Measurements from ENCODE around the gene HDAC9.

Gene HDAC9

DNA sequence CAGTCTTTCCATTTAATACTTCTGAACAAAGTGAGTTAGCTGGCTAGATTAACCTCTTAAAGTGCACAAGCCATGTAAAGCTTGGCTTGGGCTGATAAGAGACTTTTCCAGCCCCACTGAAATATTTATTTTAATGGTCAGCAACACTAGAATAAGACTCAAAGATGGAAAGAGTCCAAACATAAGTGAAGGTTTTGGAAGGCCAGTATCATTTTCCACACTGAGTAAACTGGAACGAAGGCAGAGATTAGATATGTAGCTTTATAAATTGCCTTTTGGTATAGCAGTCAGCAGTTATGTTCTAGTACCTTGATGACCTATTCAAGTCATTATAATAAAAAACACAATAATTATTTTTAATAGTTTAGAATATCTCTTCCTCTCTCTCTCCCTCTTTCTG is 102.2 kb downstream of the HDAC9 start:
- Histone ChIP-seq H3K4me3 (ENCODE audit: low read depth in 1 of 2, low read length in 2 of 2) (no peak overlapping the region), H4K20me1 (ENCODE audit: insufficient read depth, low read length) (no peaks in the 10 kb centered on the region), H3K36me3 (ENCODE audit: insufficient read depth, low read length) (no peaks in the 10 kb centered on the region), H3K4me1 (ENCODE audit: insufficient read depth, low read length) (no peaks in the 10 kb centered on the region), H3K27me3 (ENCODE audit: insufficient read depth, low read length, poor library complexity) (no peaks in the 10 kb centered on the region), H2AFZ (ENCODE audit: low read depth, low read length) (no peak overlapping the region), H3K4me2 (ENCODE audit: insufficient read depth, low read length) (no peak overlapping the region), H3K9me3 (ENCODE audit: insufficient read depth, low read length, severe bottlenecking) (no peaks in the 10 kb centered on the region), H3K79me2 (ENCODE audit: insufficient read depth, low read length) (no peaks in the 10 kb centered on the region), H3K27ac (ENCODE audit: low read length) (no peak overlapping the region), H3K9ac (ENCODE audit: low read depth, low read length) (no peak overlapping the region)
- no peak for DNase-seq
- ATAC-seq (ENCODE audit: insufficient read depth, low read depth), result no peak
- TF ChIP-seq EZH2 (IDR thresholded peaks at IDR 0.05; ENCODE audit: borderline replicate concordance, low read depth, low read length, severe bottlenecking), result no peak
- TF ChIP-seq CTCF (IDR thresholded peaks at IDR 0.05; ENCODE audit: borderline replicate concordance, extremely low read depth, low read length, poor library complexity, severe bottlenecking), result no peak

GRCh38 chr7:18607025-18607424 is 111.5 kb downstream of the HDAC9 start:
- Histone ChIP-seq H3K4me3 (ENCODE audit: low read depth in 1 of 2, low read length in 2 of 2) (no peak overlapping the region), H3K4me2 (ENCODE audit: insufficient read depth, low read length) (no peak overlapping the region), H2AFZ (ENCODE audit: low read depth, low read length) (no peak overlapping the region), H3K27ac (ENCODE audit: low read length) (no peak overlapping the region), H3K9me3 (ENCODE audit: insufficient read depth, low read length, severe bottlenecking) (no peaks in the 10 kb centered on the region), H3K36me3 (ENCODE audit: insufficient read depth, low read length) (no peaks in the 10 kb centered on the region), H3K27me3 (ENCODE audit: insufficient read depth, low read length, poor library complexity) (no peaks in the 10 kb centered on the region), H4K20me1 (ENCODE audit: insufficient read depth, low read length) (no peaks in the 10 kb centered on the region), H3K4me1 (ENCODE audit: insufficient read depth, low read length) (no peaks in the 10 kb centered on the region), H3K9ac (ENCODE audit: low read depth, low read length) (no peak overlapping the region), H3K79me2 (ENCODE audit: insufficient read depth, low read length) (no peaks in the 10 kb centered on the region)
- no peak for ATAC-seq (ENCODE audit: insufficient read depth, low read depth)
- no peak for TF ChIP-seq CTCF (IDR thresholded peaks at IDR 0.05; ENCODE audit: borderline replicate concordance, extremely low read depth, low read length, poor library complexity, severe bottlenecking)
- no peak for TF ChIP-seq EZH2 (IDR thresholded peaks at IDR 0.05; ENCODE audit: borderline replicate concordance, low read depth, low read length, severe bottlenecking)
- DNase-seq, result no peak

DNA sequence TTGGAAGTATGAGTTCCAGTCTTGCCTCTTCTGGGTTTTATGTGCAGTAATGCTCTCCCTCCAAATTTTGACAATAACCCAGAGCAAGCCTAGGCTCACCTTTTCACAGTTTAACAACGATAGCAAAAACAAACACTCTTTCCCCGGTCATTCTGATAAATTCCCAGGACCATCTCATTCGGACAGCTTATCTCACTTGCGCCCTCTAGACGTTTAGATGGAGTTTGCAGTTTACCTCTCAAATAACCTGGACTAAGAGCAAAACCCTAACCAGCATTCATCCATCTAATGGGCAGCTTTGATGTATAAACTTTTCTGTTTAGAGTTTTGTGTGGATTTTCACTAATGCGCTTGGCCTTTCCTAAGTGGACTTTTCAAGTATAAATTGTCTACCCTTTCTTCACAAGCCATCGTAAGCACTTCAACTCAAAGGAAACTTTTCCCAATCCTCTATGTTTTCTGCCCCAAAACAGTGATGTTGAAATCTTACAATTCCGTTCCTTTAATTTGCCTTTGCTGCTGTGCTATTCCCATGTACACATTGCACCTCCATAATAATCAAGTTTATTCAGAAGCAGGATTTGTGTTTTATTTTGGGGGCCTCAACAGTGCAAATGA is 114.9 kb downstream of the HDAC9 start:
- no peak for DNase-seq

More for the DNA sequence above, 114.9 kb downstream of the HDAC9 start:
- Histone ChIP-seq H3K27ac (ENCODE audit: low read length) (no peak overlapping the region), H3K9me3 (ENCODE audit: insufficient read depth, low read length, severe bottlenecking) (no peaks in the 10 kb centered on the region), H2AFZ (ENCODE audit: low read depth, low read length) (no peak overlapping the region), H3K36me3 (ENCODE audit: insufficient read depth, low read length) (no peaks in the 10 kb centered on the region), H3K9ac (ENCODE audit: low read depth, low read length) (no peak overlapping the region), H3K4me2 (ENCODE audit: insufficient read depth, low read length) (no peak overlapping the region), H4K20me1 (ENCODE audit: insufficient read depth, low read length) (no peaks in the 10 kb centered on the region), H3K79me2 (ENCODE audit: insufficient read depth, low read length) (no peaks in the 10 kb centered on the region), H3K4me3 (ENCODE audit: low read depth in 1 of 2, low read length in 2 of 2) (no peak overlapping the region), H3K4me1 (ENCODE audit: insufficient read depth, low read length) (no peaks in the 10 kb centered on the region), H3K27me3 (ENCODE audit: insufficient read depth, low read length, poor library complexity) (no peaks in the 10 kb centered on the region)
- TF ChIP-seq EZH2 (IDR thresholded peaks at IDR 0.05; ENCODE audit: borderline replicate concordance, low read depth, low read length, severe bottlenecking) (no peak), CTCF (IDR thresholded peaks at IDR 0.05; ENCODE audit: borderline replicate concordance, extremely low read depth, low read length, poor library complexity, severe bottlenecking) (no peak)
- ATAC-seq (ENCODE audit: insufficient read depth, low read depth), result no peak

Measured in DND-41 (cell line).